ENCODE data around the gene TECR.

- no peak for TF ChIP-seq CTCF (conservative IDR thresholded peaks at IDR 0.05)
- no peak for TF ChIP-seq EZH2 (IDR thresholded peaks at IDR 0.05; ENCODE audit: low read depth)
Observed at GRCh38 chr19:14496029-14496833, 33.2 kb upstream of the TECR start, which contains the start of gene GIPC1.
